Muscle layer of colon (tissue), 2 donors: ENCODE data around the gene POU3F3.

ENCODE experiments used
- H3K27ac ChIP-seq: one replicate; pipeline ENCODE4 v1.7.0; 2013; ENCODE audit warnings: low read depth, mild to moderate bottlenecking, low read length, moderate library complexity
- H3K27me3 ChIP-seq, 2 donors: one replicate each; pipeline ENCODE4 v1.7.0; 2013; ENCODE audit warnings: low read length in 2 of 2, mild to moderate bottlenecking in 2 of 2; ENCODE audit not compliant: insufficient read depth in 2 of 2, control insufficient read depth in 1 of 2
- H3K36me3 ChIP-seq: one replicate; pipeline ENCODE4 v1.7.0; 2013; ENCODE audit warnings: mild to moderate bottlenecking, low read length; ENCODE audit not compliant: insufficient read depth
- H3K4me1 ChIP-seq: one replicate; pipeline ENCODE4 v1.7.0; 2013; ENCODE audit warnings: mild to moderate bottlenecking, low read length; ENCODE audit not compliant: insufficient read depth
- H3K4me3 ChIP-seq, 2 donors: one replicate each; pipeline ENCODE4 v1.7.0; 2013; ENCODE audit warnings: low read length in 2 of 2, low read depth in 1 of 2, mild to moderate bottlenecking in 1 of 2, moderate library complexity in 1 of 2
- H3K9ac ChIP-seq: one replicate; pipeline ENCODE4 v1.7.0; 2013; ENCODE audit warnings: low read length
- H3K9me3 ChIP-seq: one replicate; pipeline ENCODE4 v1.7.0; 2013; ENCODE audit warnings: mild to moderate bottlenecking, low read length
- donor health status: abdominal sarcoma.
- donor health status: Adenocarcinoma of cecum.

The POU3F3 gene

DNA sequence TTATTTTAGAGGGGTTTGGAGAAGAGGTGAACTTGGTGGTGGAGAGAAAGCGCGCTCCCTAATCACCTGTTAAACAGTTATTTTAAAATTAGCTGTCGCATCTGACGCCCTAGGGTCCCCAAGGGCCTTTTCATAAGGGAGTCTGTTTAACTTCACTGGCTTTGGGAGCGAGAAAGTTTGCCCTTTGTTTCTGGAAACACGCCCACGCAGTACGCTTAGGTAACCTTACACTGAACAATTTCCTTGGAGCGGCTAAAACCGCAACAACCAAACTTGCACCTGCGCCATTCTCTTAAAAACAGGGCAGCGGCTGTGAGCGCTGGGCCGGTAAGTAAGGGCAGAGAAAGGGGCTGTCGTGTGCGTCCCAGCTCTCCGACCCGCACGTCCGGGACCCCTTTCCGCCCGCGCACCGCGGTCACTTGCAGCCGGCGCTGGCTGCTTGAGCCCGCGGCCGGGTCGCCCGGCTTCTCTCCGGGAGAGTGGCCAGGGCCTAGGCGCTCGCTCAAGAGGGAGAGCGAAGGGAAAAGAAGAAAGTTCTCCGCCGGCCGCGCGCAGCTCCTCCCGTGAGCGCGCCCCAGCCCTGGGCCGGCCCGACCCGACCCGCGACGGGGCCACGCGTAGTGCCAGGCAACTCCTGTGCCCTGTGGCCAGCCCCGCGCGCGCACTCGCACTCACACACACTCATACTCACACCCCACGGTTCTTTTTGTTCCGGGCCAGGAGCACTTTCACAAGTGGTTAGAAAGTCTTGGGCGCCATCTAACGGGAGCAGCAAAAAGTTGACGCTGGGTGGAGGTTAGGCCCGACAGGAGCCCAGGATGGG, 19.2 kb downstream of the POU3F3 start:
- H3K27me3 ChIP-seq, result peaks cover 13 to 54% of the 10 kb centered on the region in 2 donors

DNA sequence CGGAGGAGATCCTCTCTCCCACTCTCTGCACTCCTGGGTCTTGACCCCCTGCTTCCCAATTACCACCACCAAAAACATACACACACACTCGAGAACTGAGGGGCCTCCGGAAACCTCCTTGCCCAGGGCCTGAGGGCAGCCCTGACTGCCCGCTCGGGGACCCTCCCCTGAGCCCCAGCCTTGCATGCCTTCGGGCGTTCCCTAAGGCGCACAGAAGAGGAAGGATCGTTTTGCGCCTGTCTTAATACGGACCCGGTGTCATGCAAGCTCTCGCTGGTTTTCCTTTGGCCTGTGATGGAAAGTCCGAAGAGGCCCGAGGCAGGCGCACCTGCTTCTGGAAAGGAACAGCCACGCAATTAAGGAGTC, 19.8 kb downstream of the POU3F3 start:
- H3K9ac ChIP-seq, result no peak overlapping the region
- H3K36me3 ChIP-seq, result no peaks in the 10 kb centered on the region
- no peaks in the 10 kb centered on the region for H3K9me3 ChIP-seq
- H3K4me1 ChIP-seq, result peaks cover 22% of the 10 kb centered on the region
- peaks cover 13 to 49% of the 10 kb centered on the region in 2 donors for H3K27me3 ChIP-seq
- no peak overlapping the region for H3K27ac ChIP-seq
- peak overlapping the region in 1 of 2 donors; percentile 50 for H3K4me3 ChIP-seq

More for the DNA sequence above, 19.2 kb downstream of the POU3F3 start:
- peaks cover 21% of the 10 kb centered on the region for H3K4me1 ChIP-seq
- H3K9ac ChIP-seq, result no peak overlapping the region
- H3K9me3 ChIP-seq, result no peaks in the 10 kb centered on the region
- H3K4me3 ChIP-seq, result peak overlapping the region; percentile 22 to 50
- no peak overlapping the region for H3K27ac ChIP-seq
- no peaks in the 10 kb centered on the region for H3K36me3 ChIP-seq

- peaks cover 22% of the 10 kb centered on the region for H3K4me1 ChIP-seq
- peaks cover 13 to 43% of the 10 kb centered on the region in 2 donors for H3K27me3 ChIP-seq
- no peak overlapping the region for H3K27ac ChIP-seq
- no peaks in the 10 kb centered on the region for H3K9me3 ChIP-seq
- H3K36me3 ChIP-seq, result no peaks in the 10 kb centered on the region
- no peak overlapping the region for H3K9ac ChIP-seq
- H3K4me3 ChIP-seq, result no peak overlapping the region
Observed at GRCh38 chr2:104874230-104874629, 20.3 kb downstream of the POU3F3 start.

- no peak overlapping the region for H3K27ac ChIP-seq
- H3K4me3 ChIP-seq, result no peak overlapping the region
- no peak overlapping the region for H3K9ac ChIP-seq
- peaks cover 13 to 33% of the 10 kb centered on the region in 2 donors for H3K27me3 ChIP-seq
- H3K9me3 ChIP-seq, result no peaks in the 10 kb centered on the region
- H3K4me1 ChIP-seq, result peaks cover 25% of the 10 kb centered on the region
- H3K36me3 ChIP-seq, result no peaks in the 10 kb centered on the region
Observed at GRCh38 chr2:104875262-104875661, 21.3 kb downstream of the POU3F3 start.

GRCh38 chr2:104876606-104877570, 23.0 kb downstream of the POU3F3 start:
- H3K36me3 ChIP-seq, result no peaks in the 10 kb centered on the region
- H3K4me3 ChIP-seq, result peak overlapping the region in 1 of 2 donors; percentile 29
- H3K27ac ChIP-seq, result peak overlapping the region; percentile 49
- H3K4me1 ChIP-seq, result peaks cover 28% of the 10 kb centered on the region
- no peaks in the 10 kb centered on the region for H3K9me3 ChIP-seq
- peaks cover 8 to 17% of the 10 kb centered on the region in 2 donors for H3K27me3 ChIP-seq
- H3K9ac ChIP-seq, result no peak overlapping the region

- peaks cover 0 to 4% of the 10 kb centered on the region in 2 donors for H3K27me3 ChIP-seq
- no peak overlapping the region for H3K9ac ChIP-seq
- H3K27ac ChIP-seq, result no peak overlapping the region
- H3K4me3 ChIP-seq, result no peak overlapping the region
- no peaks in the 10 kb centered on the region for H3K36me3 ChIP-seq
- H3K9me3 ChIP-seq, result no peaks in the 10 kb centered on the region
- peaks cover 30% of the 10 kb centered on the region for H3K4me1 ChIP-seq
Observed at GRCh38 chr2:104878863-104879512, 25.1 kb downstream of the POU3F3 start.

- peaks cover 0 to 4% of the 10 kb centered on the region in 2 donors for H3K27me3 ChIP-seq
- no peak overlapping the region for H3K4me3 ChIP-seq
- no peak overlapping the region for H3K27ac ChIP-seq
- H3K36me3 ChIP-seq, result no peaks in the 10 kb centered on the region
- peaks cover 30% of the 10 kb centered on the region for H3K4me1 ChIP-seq
- H3K9ac ChIP-seq, result no peak overlapping the region
- no peaks in the 10 kb centered on the region for H3K9me3 ChIP-seq
Observed at GRCh38 chr2:104880076-104880475, 26.2 kb downstream of the POU3F3 start.

- Histone ChIP-seq H3K4me3 (no peak overlapping the region), H3K9me3 (no peaks in the 10 kb centered on the region), H3K27me3 (no peaks in the 10 kb centered on the region), H3K4me1 (peaks cover 13% of the 10 kb centered on the region), H3K36me3 (no peaks in the 10 kb centered on the region), H3K9ac (no peak overlapping the region), H3K27ac (no peak overlapping the region)
Observed at GRCh38 chr2:104883357-104883756, 29.4 kb downstream of the POU3F3 start.

GRCh38 chr2:104885119-104885782, 31.3 kb downstream of the POU3F3 start:
- H3K4me1 ChIP-seq, result peaks cover 10% of the 10 kb centered on the region
- no peak overlapping the region for H3K9ac ChIP-seq
- no peak overlapping the region for H3K4me3 ChIP-seq
- H3K36me3 ChIP-seq, result no peaks in the 10 kb centered on the region
- H3K9me3 ChIP-seq, result no peaks in the 10 kb centered on the region
- H3K27me3 ChIP-seq, result no peaks in the 10 kb centered on the region
- no peak overlapping the region for H3K27ac ChIP-seq

DNA sequence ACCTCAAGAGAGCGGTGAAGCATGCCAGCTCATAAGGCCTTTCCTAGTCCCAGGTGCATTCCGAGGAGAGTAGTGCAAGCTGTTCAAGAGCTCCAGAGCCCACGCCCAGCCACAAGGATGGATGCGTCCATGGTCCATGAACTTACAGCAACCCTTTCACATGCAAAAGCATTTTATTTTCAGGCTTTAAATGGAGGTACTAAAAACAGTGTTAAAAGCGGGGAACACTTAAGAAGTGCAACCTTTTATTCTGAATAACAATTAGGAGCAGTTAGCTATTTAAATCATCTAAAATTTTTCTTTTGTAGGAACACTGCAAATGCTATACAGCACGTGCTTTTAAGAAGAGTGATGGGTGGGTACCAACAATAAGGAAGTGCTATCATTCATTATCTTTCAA, 33.8 kb downstream of the POU3F3 start:
- Histone ChIP-seq H3K9ac (no peak overlapping the region), H3K36me3 (no peaks in the 10 kb centered on the region), H3K27ac (no peak overlapping the region), H3K4me1 (peaks cover 6% of the 10 kb centered on the region), H3K4me3 (no peak overlapping the region), H3K9me3 (no peaks in the 10 kb centered on the region), H3K27me3 (no peaks in the 10 kb centered on the region)
